Karpas-422 (cell line): ENCODE data around the gene MKRN2OS. TPM values are rescaled to one million over a fixed set of nuclear protein-coding genes. Genes with fewer than 3 reads are reported as not detected.
A peak's percentile ranks its signal among the peaks of the same experiment; 100 is the strongest.

Source experiments
- DNase-seq: peaks from one replicate; pipeline ENCODE4 v3.0.0-alpha.2; 2015
- H2AFZ ChIP-seq: fragments of 200-600 bp; sonication (generic); 2 replicates; pipeline ENCODE4 v1.6.1; 2014; ENCODE audit warnings: antibody characterized with exemption, low read length, mixed read lengths
- H3K27ac ChIP-seq: fragments of 200-600 bp; sonication (generic); 2 replicates; pipeline ENCODE4 v1.5.1; 2014; ENCODE audit warnings: mild to moderate bottlenecking, low read length, moderate library complexity
- H3K27me3 ChIP-seq: fragments of 200-600 bp; sonication (generic); 2 replicates; pipeline ENCODE4 v1.6.1; 2014; ENCODE audit warnings: low read length, mixed read lengths
- H3K36me3 ChIP-seq: fragments of 200-600 bp; sonication (generic); 2 replicates; pipeline ENCODE4 v1.6.1; 2014; ENCODE audit warnings: low read length, mixed read lengths; ENCODE audit not compliant: insufficient read depth
- H3K4me1 ChIP-seq: fragments of 200-600 bp; sonication (generic); 2 replicates; pipeline ENCODE4 v1.6.1; 2014; ENCODE audit warnings: mild to moderate bottlenecking, low read length, mixed read lengths
- H3K4me2 ChIP-seq: fragments of 200-600 bp; sonication (generic); 2 replicates; pipeline ENCODE4 v1.6.1; 2014; ENCODE audit warnings: low read length, low read depth, mild to moderate bottlenecking; ENCODE audit not compliant: poor library complexity, severe bottlenecking
- H3K4me3 ChIP-seq: fragments of 200-600 bp; sonication (generic); 2 replicates; pipeline ENCODE4 v1.5.1; 2014; ENCODE audit warnings: mild to moderate bottlenecking, antibody characterized with exemption, low read length, mixed read lengths
- H3K79me2 ChIP-seq: fragments of 200-600 bp; sonication (generic); 2 replicates; pipeline ENCODE4 v1.6.1; 2014; ENCODE audit warnings: mild to moderate bottlenecking, low read length, mixed read lengths
- H3K9ac ChIP-seq: fragments of 200-600 bp; sonication (generic); 2 replicates; pipeline ENCODE4 v1.6.0; 2014; ENCODE audit warnings: low read length
- H3K9me2 ChIP-seq: fragments of 200-600 bp; sonication (generic), shearing (Covaris generic); replicated peaks from 2 replicates; pipeline ENCODE4 v1.6.0; 2014; ENCODE audit warnings: mild to moderate bottlenecking, low read length, moderate library complexity; ENCODE audit not compliant: insufficient read depth
- H3K9me3 ChIP-seq: fragments of 300-700, 200-600 bp; sonication (generic); 2 replicates; pipeline ENCODE4 v1.6.1; 2014; ENCODE audit warnings: low read length, mixed read lengths
- H4K20me1 ChIP-seq: fragments of 200-600 bp; sonication (generic); 2 replicates; pipeline ENCODE4 v1.6.1; 2014; ENCODE audit warnings: mild to moderate bottlenecking, antibody characterized with exemption, low read length, low read depth; ENCODE audit not compliant: insufficient read depth
- total RNA-seq: library from RNA; depleted of rRNA; stranded (reverse); fragments of >200 nt; shearing (Covaris generic); gene quantifications from 2 replicates; pipeline ENCODE4 v1.2.3, GENCODE V29; 2014; ENCODE audit warnings: low replicate concordance; rRNA removed

MKRN2OS gene
- not detected in 2 replicates for total RNA-seq

GRCh38 chr3:12545473-12545791, at the start of gene MKRN2OS:
Gene MKRN2OS, minus strand, starts transcription at chr3:12545499. Its CDS starts 35 bp downstream, at chr3:12545464.
- no peak for DNase-seq
- no peaks in the 10 kb centered on the region for H3K79me2 ChIP-seq
- no peaks in the 10 kb centered on the region for H3K27me3 ChIP-seq
- no peaks in the 10 kb centered on the region for H4K20me1 ChIP-seq
- H3K36me3 ChIP-seq: no peaks in the 10 kb centered on the region
- no peak within 1 kb of the TSS for H2AFZ ChIP-seq
- H3K9ac ChIP-seq: no peak within 1 kb of the TSS
- H3K4me1 ChIP-seq: peaks cover 6% of the 10 kb centered on the region
- H3K4me2 ChIP-seq: no peak within 1 kb of the TSS
- H3K27ac ChIP-seq: no peak within 1 kb of the TSS
- no peaks in the 10 kb centered on the region for H3K9me3 ChIP-seq
- no peak within 1 kb of the TSS for H3K4me3 ChIP-seq
- no peaks in the 10 kb centered on the region for H3K9me2 ChIP-seq

GRCh38 chr3:12593473-12593872, 48.2 kb upstream of the MKRN2OS start:
- H3K9me3 ChIP-seq: no peaks in the 10 kb centered on the region
- H4K20me1 ChIP-seq: no peaks in the 10 kb centered on the region
- no peaks in the 10 kb centered on the region for H3K27me3 ChIP-seq
- H3K4me2 ChIP-seq: no peak overlapping the region
- H3K79me2 ChIP-seq: peaks cover 10% of the 10 kb centered on the region
- DNase-seq: no peak
- H2AFZ ChIP-seq: no peak overlapping the region
- H3K9ac ChIP-seq: no peak overlapping the region
- no peak overlapping the region for H3K27ac ChIP-seq
- H3K9me2 ChIP-seq: no peaks in the 10 kb centered on the region
- H3K4me1 ChIP-seq: peaks cover 28% of the 10 kb centered on the region
- H3K4me3 ChIP-seq: no peak overlapping the region
- H3K36me3 ChIP-seq: peaks cover 25% of the 10 kb centered on the region

- H3K9me2 ChIP-seq: no peaks in the 10 kb centered on the region
- no peak overlapping the region for H3K9ac ChIP-seq
- H4K20me1 ChIP-seq: no peaks in the 10 kb centered on the region
- H3K4me1 ChIP-seq: peaks cover 31% of the 10 kb centered on the region
- H3K27me3 ChIP-seq: no peaks in the 10 kb centered on the region
- H3K79me2 ChIP-seq: peaks cover 22% of the 10 kb centered on the region
- no peaks in the 10 kb centered on the region for H3K9me3 ChIP-seq
- DNase-seq: no peak
- H3K27ac ChIP-seq: no peak overlapping the region
- H3K4me2 ChIP-seq: no peak overlapping the region
- H2AFZ ChIP-seq: no peak overlapping the region
- H3K36me3 ChIP-seq: peaks cover 31% of the 10 kb centered on the region
- H3K4me3 ChIP-seq: no peak overlapping the region
These were observed 46.9 kb upstream of the MKRN2OS start for GRCh38 chr3:12591997-12592715.

- Histone ChIP-seq H3K79me2 (peaks cover 23% of the 10 kb centered on the region), H2AFZ (no peak overlapping the region), H3K9me2 (no peaks in the 10 kb centered on the region), H3K27ac (no peak overlapping the region; the same call in 1 of the 2 replicates), H3K4me3 (no peak overlapping the region), H3K36me3 (peaks cover 35% of the 10 kb centered on the region), H3K4me1 (peaks cover 31% of the 10 kb centered on the region), H3K9me3 (no peaks in the 10 kb centered on the region), H3K4me2 (no peak overlapping the region), H3K9ac (no peak overlapping the region), H4K20me1 (no peaks in the 10 kb centered on the region), H3K27me3 (no peaks in the 10 kb centered on the region)
- DNase-seq: no peak
These were observed 46.2 kb upstream of the MKRN2OS start for GRCh38 chr3:12591456-12591855.

- no peaks in the 10 kb centered on the region for H3K9me3 ChIP-seq
- H4K20me1 ChIP-seq: no peaks in the 10 kb centered on the region
- no peaks in the 10 kb centered on the region for H3K27me3 ChIP-seq
- no peak overlapping the region for H2AFZ ChIP-seq
- peaks cover 47% of the 10 kb centered on the region for H3K36me3 ChIP-seq
- peaks cover 38% of the 10 kb centered on the region for H3K4me1 ChIP-seq
- peak; percentile 90 for DNase-seq
- peaks cover 26% of the 10 kb centered on the region for H3K79me2 ChIP-seq
- no peaks in the 10 kb centered on the region for H3K9me2 ChIP-seq
- H3K4me3 ChIP-seq: 0 out of 2 replicates have a peak overlapping the region, but pooled peaks have one; percentile 23
- H3K27ac ChIP-seq: peak overlapping the region; percentile 86
- H3K9ac ChIP-seq: no peak overlapping the region
- H3K4me2 ChIP-seq: peak overlapping the region; percentile 42
These were observed 44.8 kb upstream of the MKRN2OS start for GRCh38 chr3:12590096-12590495.

- Histone ChIP-seq H3K27ac (0 out of 2 replicates have a peak overlapping the region, but pooled peaks have one; percentile 86), H3K4me2 (no peak overlapping the region), H3K4me1 (peaks cover 38% of the 10 kb centered on the region), H3K9ac (no peak overlapping the region), H3K27me3 (no peaks in the 10 kb centered on the region), H4K20me1 (no peaks in the 10 kb centered on the region), H2AFZ (no peak overlapping the region), H3K79me2 (peaks cover 26% of the 10 kb centered on the region), H3K36me3 (peaks cover 64% of the 10 kb centered on the region), H3K4me3 (no peak overlapping the region), H3K9me2 (no peaks in the 10 kb centered on the region), H3K9me3 (no peaks in the 10 kb centered on the region)
- no peak for DNase-seq
These were observed 43.0 kb upstream of the MKRN2OS start for GRCh38 chr3:12588039-12589009.

- Histone ChIP-seq H3K36me3 (peaks cover 82% of the 10 kb centered on the region), H3K79me2 (peaks cover 26% of the 10 kb centered on the region), H3K9me3 (no peaks in the 10 kb centered on the region), H3K4me3 (no peak overlapping the region), H3K4me2 (no peak overlapping the region), H2AFZ (no peak overlapping the region), H3K27me3 (no peaks in the 10 kb centered on the region), H3K27ac (peak overlapping the region; percentile 6; the same call in 1 of the 2 replicates), H3K9ac (no peak overlapping the region), H4K20me1 (no peaks in the 10 kb centered on the region), H3K4me1 (peaks cover 35% of the 10 kb centered on the region), H3K9me2 (no peaks in the 10 kb centered on the region)
- DNase-seq: no peak
These were observed 41.1 kb upstream of the MKRN2OS start for GRCh38 chr3:12586403-12586802.

- H3K27ac ChIP-seq: 0 out of 2 replicates have a peak overlapping the region, but pooled peaks have one; percentile 6
- H3K79me2 ChIP-seq: peaks cover 26% of the 10 kb centered on the region
- no peaks in the 10 kb centered on the region for H3K9me3 ChIP-seq
- peaks cover 31% of the 10 kb centered on the region for H3K4me1 ChIP-seq
- no peak overlapping the region for H3K4me3 ChIP-seq
- H2AFZ ChIP-seq: no peak overlapping the region
- no peak overlapping the region for H3K9ac ChIP-seq
- no peaks in the 10 kb centered on the region for H3K9me2 ChIP-seq
- DNase-seq: no peak
- no peak overlapping the region for H3K4me2 ChIP-seq
- no peaks in the 10 kb centered on the region for H3K27me3 ChIP-seq
- H3K36me3 ChIP-seq: peaks cover 83% of the 10 kb centered on the region
- no peaks in the 10 kb centered on the region for H4K20me1 ChIP-seq
These were observed 40.7 kb upstream of the MKRN2OS start for GRCh38 chr3:12585970-12586369.
